ENCODE measurements around the gene LIPG.

DNA sequence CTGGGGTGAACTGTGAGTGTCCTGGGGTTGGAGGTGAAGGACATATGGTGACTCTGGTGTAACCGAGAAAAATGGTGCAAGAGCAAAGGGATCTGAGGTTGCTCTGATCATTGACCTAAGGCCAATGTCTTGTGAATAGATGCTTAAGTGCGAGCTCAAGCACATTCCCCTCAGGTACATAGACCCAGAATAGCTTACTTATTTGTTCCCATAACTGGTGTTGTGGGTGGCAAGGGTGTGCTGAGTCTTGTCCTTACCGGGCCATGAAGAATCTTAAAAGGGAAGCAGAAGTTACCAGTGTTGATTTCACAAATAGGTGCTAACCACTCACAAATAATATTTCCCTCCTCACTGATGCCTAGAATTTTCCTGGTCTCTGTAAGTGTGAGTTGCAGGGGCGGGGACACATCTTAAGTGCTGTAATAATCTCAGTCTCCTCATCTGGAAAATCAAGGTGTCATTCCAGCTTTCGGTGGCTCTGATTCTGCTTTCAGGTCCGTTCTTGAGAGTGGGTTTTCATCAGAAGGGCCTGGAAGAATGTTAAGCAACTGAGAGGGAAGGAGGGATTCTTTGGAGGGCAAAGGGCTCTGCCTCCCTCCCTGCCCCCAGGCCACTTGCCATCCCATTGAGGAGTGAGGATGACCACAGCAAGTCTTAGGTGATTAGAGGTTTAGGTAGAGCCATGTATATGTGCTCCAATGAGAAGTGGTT, 54.9 kb downstream of the LIPG start:
- TF ChIP-seq, protein P1, sequence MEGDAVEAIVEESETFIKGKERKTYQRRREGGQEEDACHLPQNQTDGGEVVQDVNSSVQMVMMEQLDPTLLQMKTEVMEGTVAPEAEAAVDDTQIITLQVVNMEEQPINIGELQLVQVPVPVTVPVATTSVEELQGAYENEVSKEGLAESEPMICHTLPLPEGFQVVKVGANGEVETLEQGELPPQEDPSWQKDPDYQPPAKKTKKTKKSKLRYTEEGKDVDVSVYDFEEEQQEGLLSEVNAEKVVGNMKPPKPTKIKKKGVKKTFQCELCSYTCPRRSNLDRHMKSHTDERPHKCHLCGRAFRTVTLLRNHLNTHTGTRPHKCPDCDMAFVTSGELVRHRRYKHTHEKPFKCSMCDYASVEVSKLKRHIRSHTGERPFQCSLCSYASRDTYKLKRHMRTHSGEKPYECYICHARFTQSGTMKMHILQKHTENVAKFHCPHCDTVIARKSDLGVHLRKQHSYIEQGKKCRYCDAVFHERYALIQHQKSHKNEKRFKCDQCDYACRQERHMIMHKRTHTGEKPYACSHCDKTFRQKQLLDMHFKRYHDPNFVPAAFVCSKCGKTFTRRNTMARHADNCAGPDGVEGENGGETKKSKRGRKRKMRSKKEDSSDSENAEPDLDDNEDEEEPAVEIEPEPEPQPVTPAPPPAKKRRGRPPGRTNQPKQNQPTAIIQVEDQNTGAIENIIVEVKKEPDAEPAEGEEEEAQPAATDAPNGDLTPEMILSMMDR (IDR thresholded peaks at IDR 0.05) = no peak
- TF ChIP-seq POLR2A (IDR thresholded peaks at IDR 0.05) = no peak
